Stimulated activated CD8-positive, alpha-beta memory T cell treated with anti-CD3 and anti-CD28 coated beads, Interleukin-15, amount 100 ng/mL, for 4 hours (primary cell): ENCODE measurements around the gene ADCY3.
"Not testable (repeated sequence)": the region's sequence is repeated elsewhere in the genome, so short reads cannot be mapped to it uniquely, and the experiment has no call there.

Source experiments
- DNase-seq, 2 donors: peaks; one replicate each; pipeline ENCODE4 v3.0.0-alpha.2; 2020; ENCODE audit warnings: low read depth in 2 of 2

ADCY3 gene

GRCh38 chr2:24844023-24844685 is 75.9 kb downstream of the ADCY3 start:
- no peak for DNase-seq

GRCh38 chr2:24843330-24843860 is 76.6 kb downstream of the ADCY3 start:
- DNase-seq: no peak

- no peak for DNase-seq
Observed at GRCh38 chr2:24842081-24843050, 77.7 kb downstream of the ADCY3 start.

GRCh38 chr2:24840962-24841945 is 78.8 kb downstream of the ADCY3 start:
- DNase-seq: no peak

GRCh38 chr2:24840164-24840869 is 79.7 kb downstream of the ADCY3 start:
- DNase-seq: no peak

- DNase-seq: no peak
Observed at GRCh38 chr2:24839729-24840128, 80.3 kb downstream of the ADCY3 start.

- no peak for DNase-seq
Observed at GRCh38 chr2:24838541-24838940, 81.5 kb downstream of the ADCY3 start.

GRCh38 chr2:24837996-24838513 is 82.0 kb downstream of the ADCY3 start:
- DNase-seq: no peak

GRCh38 chr2:24836706-24837105 is 83.3 kb downstream of the ADCY3 start:
- no peak for DNase-seq

- no peak for DNase-seq
Observed at GRCh38 chr2:24836206-24836605, 83.8 kb downstream of the ADCY3 start.

- not testable (repeated sequence) for DNase-seq
Observed at GRCh38 chr2:24835411-24835810, 84.6 kb downstream of the ADCY3 start.

GRCh38 chr2:24834733-24835395 is 85.2 kb downstream of the ADCY3 start:
- DNase-seq: no peak

- DNase-seq: no peak
Observed at GRCh38 chr2:24833821-24834732, 86.0 kb downstream of the ADCY3 start.

GRCh38 chr2:24832931-24833701 is 86.9 kb downstream of the ADCY3 start:
- DNase-seq: no peak

- DNase-seq: no peak
Observed at GRCh38 chr2:24832521-24832920, 87.5 kb downstream of the ADCY3 start.

GRCh38 chr2:24832073-24832461 is 88.0 kb downstream of the ADCY3 start:
- DNase-seq: no peak

GRCh38 chr2:24831221-24832072 is 88.6 kb downstream of the ADCY3 start:
- no peak for DNase-seq
